ENCODE results near the gene NAPG. TPM values are rescaled to one million over a fixed set of nuclear protein-coding genes. Genes with fewer than 3 reads are reported as not detected.

NAPG gene
- total RNA-seq, 1 experiment from 2014 or later, result 50.4 TPM

DNA sequence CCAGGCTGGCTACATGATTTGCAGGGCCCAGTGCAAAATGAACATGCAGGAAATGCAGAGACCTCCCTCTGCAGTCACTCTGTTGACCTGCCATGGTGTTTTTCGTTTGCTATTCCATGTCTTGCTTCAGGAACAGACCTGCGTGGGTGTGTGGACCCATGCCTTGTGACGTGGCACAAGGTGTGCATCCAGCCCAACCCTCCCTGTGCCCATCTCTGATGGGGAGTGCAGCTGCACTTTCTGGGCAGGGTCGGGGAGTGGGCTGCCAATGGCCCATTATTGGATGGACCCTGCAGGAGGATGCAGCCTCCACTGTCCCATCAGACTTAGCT, 33.1 kb downstream of the NAPG start:
- Histone ChIP-seq H3K36me3 (ENCODE audit: insufficient read depth, low read length) (peaks cover 5% of the 10 kb centered on the region; the same call in 1 of the 2 replicates), H3K4me1 (ENCODE audit: low read length) (peaks cover 20% of the 10 kb centered on the region), H3K9me2 (replicated peaks; ENCODE audit: insufficient read depth, low read length) (no peaks in the 10 kb centered on the region), H3K9me3 (ENCODE audit: low read length) (no peaks in the 10 kb centered on the region), H3K4me2 (ENCODE audit: low read depth, low read length, poor library complexity, severe bottlenecking) (no peak overlapping the region), H4K20me1 (ENCODE audit: insufficient read depth, low read depth, low read length) (no peaks in the 10 kb centered on the region), H3K9ac (ENCODE audit: low read length) (no peak overlapping the region), H2AFZ (ENCODE audit: low read length) (no peak overlapping the region), H3K4me3 (ENCODE audit: low read length) (no peak overlapping the region), H3K79me2 (ENCODE audit: low read length) (no peaks in the 10 kb centered on the region), H3K27me3 (ENCODE audit: low read length) (no peaks in the 10 kb centered on the region), H3K27ac (ENCODE audit: low read length) (0 out of 2 replicates have a peak overlapping the region, but pooled peaks have one; percentile 55)
- no peak for DNase-seq

DNA sequence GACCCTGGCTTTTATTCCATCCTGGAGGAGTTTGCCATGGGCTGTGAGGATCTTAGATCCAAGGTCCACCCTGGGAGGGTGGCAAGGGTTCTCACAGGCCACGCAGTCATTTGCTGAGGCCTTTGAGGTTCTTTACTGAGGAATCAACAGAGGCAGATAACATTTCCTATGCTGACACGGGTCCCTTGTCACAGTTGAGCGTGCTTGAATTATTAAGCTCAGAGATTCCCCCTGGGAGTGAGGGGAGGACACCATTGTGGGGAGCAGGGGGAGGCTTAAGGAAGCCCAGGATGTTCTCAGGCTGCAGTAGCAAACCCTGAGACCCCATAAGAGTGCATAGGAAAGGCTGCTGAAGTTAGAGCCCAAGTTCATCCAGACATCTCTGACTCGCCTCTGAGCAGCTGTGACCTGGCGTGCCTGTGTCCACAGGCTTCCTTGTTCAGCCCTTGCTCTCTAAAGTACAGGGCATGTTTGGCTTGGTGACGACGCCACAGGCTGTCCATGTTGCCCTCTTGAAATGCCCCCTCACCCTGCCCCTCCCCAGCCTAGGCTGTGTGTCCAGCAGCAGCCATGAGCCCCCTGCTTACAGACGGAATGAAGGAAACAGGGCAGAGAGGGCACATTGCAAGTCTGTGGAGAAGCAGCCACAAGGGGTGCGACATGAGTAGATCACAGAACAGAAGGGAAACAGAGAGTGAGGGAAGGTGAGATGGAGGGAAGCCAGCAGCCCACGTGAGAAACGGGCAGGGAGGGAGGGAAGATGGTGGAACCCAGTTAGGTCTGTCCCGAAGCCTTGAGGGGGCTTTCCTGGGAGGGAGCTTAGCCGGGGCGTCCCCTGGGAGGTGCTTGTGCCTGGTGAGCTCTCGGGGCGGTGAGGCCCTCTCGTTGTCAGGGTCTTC, 34.0 kb downstream of the NAPG start:
- H4K20me1 ChIP-seq (ENCODE audit: insufficient read depth, low read depth, low read length), result no peaks in the 10 kb centered on the region
- H3K9ac ChIP-seq (ENCODE audit: low read length), result peak overlapping the region; percentile 42
- no peaks in the 10 kb centered on the region for H3K9me2 ChIP-seq (replicated peaks; ENCODE audit: insufficient read depth, low read length)
- H3K4me2 ChIP-seq (ENCODE audit: low read depth, low read length, poor library complexity, severe bottlenecking), result peak overlapping the region; percentile 59
- H3K4me3 ChIP-seq (ENCODE audit: low read length), result peak overlapping the region; percentile 36; the same call in 1 of the 2 replicates
- no peak overlapping the region for H2AFZ ChIP-seq (ENCODE audit: low read length)
- H3K27me3 ChIP-seq (ENCODE audit: low read length), result no peaks in the 10 kb centered on the region
- H3K27ac ChIP-seq (ENCODE audit: low read length), result peak overlapping the region; percentile 55
- no peaks in the 10 kb centered on the region; the same call in 1 of the 2 replicates for H3K36me3 ChIP-seq (ENCODE audit: insufficient read depth, low read length)
- H3K9me3 ChIP-seq (ENCODE audit: low read length), result no peaks in the 10 kb centered on the region
- peaks cover 20% of the 10 kb centered on the region for H3K4me1 ChIP-seq (ENCODE audit: low read length)
- H3K79me2 ChIP-seq (ENCODE audit: low read length), result no peaks in the 10 kb centered on the region
- peak; percentile 56 for DNase-seq

DNA sequence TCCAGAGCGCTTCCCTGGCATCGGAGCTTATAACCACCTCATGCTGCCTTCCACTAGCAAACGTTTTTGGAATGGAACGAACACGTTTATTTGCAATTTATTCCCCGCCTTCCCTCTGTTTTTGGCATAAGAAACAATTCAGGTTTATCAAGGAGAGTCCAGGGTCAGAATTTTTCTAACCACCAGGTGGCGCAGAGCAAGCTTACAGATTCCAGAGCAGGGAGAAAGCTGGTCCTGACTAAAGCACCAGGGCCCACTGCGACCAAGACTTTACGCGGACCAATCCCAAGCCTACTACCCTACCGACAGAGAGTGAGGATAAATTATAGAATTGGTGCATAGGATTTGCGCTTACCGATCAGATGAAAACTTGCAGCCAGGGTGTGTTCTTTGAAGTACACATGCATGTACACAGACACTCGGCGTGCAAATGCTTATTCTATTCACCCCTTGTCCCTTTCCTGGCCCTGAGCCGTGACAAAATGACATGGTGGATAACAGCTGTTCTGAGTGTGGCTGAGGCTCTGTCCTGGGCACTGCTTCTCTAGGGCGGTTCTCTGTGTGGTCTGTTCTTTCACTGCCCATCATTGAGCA, 34.7 kb downstream of the NAPG start:
- H3K9me2 ChIP-seq (replicated peaks; ENCODE audit: insufficient read depth, low read length), result no peaks in the 10 kb centered on the region
- DNase-seq, result peak; percentile 88
- no peaks in the 10 kb centered on the region; the same call in 1 of the 2 replicates for H3K36me3 ChIP-seq (ENCODE audit: insufficient read depth, low read length)
- H3K79me2 ChIP-seq (ENCODE audit: low read length), result no peaks in the 10 kb centered on the region
- H4K20me1 ChIP-seq (ENCODE audit: insufficient read depth, low read depth, low read length), result no peaks in the 10 kb centered on the region
- H3K4me3 ChIP-seq (ENCODE audit: low read length), result peak overlapping the region; percentile 36; the same call in 1 of the 2 replicates
- peak overlapping the region; percentile 59 for H3K4me2 ChIP-seq (ENCODE audit: low read depth, low read length, poor library complexity, severe bottlenecking)
- H3K9ac ChIP-seq (ENCODE audit: low read length), result peak overlapping the region; percentile 42
- H3K27ac ChIP-seq (ENCODE audit: low read length), result no peak overlapping the region
- H3K4me1 ChIP-seq (ENCODE audit: low read length), result peaks cover 20% of the 10 kb centered on the region
- H2AFZ ChIP-seq (ENCODE audit: low read length), result no peak overlapping the region
- no peaks in the 10 kb centered on the region for H3K9me3 ChIP-seq (ENCODE audit: low read length)
- H3K27me3 ChIP-seq (ENCODE audit: low read length), result no peaks in the 10 kb centered on the region

DNA sequence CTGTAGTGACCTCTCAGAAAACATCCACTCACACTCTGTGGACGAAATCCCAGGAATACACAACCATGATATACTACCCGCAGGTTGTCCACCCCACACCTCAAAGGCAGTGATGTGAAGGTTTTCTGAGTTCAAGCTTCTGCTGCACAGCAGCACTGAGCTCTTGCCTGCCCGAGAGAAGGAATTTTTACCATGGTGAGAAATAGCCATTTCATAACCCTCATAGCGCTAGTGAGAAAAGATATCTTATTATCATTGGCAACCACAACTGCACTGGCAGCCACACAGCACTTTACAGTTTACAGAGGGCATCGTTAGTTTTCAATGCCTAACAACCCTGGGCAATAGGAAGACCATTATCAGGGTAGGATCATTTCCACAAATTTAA, 36.9 kb downstream of the NAPG start:
- Histone ChIP-seq H3K36me3 (ENCODE audit: insufficient read depth, low read length) (no peaks in the 10 kb centered on the region), H3K4me1 (ENCODE audit: low read length) (peaks cover 20% of the 10 kb centered on the region), H3K9ac (ENCODE audit: low read length) (no peak overlapping the region), H2AFZ (ENCODE audit: low read length) (no peak overlapping the region), H3K27me3 (ENCODE audit: low read length) (no peaks in the 10 kb centered on the region), H3K9me3 (ENCODE audit: low read length) (no peaks in the 10 kb centered on the region), H3K79me2 (ENCODE audit: low read length) (no peaks in the 10 kb centered on the region), H4K20me1 (ENCODE audit: insufficient read depth, low read depth, low read length) (no peaks in the 10 kb centered on the region), H3K4me3 (ENCODE audit: low read length) (no peak overlapping the region), H3K27ac (ENCODE audit: low read length) (no peak overlapping the region), H3K4me2 (ENCODE audit: low read depth, low read length, poor library complexity, severe bottlenecking) (no peak overlapping the region), H3K9me2 (replicated peaks; ENCODE audit: insufficient read depth, low read length) (no peaks in the 10 kb centered on the region)
- no peak for DNase-seq

DNA sequence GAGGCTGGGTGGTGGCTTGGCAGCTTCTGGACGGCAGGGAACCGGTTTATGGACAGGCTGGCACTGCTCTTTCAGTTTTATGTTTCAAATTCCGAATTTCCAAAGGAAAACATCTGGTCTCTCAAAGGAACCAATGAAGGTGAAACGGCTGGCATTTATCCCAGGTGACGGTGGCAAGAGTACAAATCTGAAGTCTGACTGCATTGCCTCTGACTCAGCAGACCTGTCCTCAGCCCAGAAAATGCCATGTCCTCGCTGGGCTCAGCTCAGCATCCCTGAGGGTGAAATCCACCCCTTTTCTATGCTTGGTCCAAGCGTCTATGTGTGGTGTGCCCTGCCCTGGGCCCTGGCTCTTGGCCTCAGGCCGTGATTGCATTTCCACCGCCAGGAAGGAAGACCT, 38.1 kb downstream of the NAPG start:
- no peak overlapping the region for H3K4me3 ChIP-seq (ENCODE audit: low read length)
- DNase-seq, result no peak

DNA sequence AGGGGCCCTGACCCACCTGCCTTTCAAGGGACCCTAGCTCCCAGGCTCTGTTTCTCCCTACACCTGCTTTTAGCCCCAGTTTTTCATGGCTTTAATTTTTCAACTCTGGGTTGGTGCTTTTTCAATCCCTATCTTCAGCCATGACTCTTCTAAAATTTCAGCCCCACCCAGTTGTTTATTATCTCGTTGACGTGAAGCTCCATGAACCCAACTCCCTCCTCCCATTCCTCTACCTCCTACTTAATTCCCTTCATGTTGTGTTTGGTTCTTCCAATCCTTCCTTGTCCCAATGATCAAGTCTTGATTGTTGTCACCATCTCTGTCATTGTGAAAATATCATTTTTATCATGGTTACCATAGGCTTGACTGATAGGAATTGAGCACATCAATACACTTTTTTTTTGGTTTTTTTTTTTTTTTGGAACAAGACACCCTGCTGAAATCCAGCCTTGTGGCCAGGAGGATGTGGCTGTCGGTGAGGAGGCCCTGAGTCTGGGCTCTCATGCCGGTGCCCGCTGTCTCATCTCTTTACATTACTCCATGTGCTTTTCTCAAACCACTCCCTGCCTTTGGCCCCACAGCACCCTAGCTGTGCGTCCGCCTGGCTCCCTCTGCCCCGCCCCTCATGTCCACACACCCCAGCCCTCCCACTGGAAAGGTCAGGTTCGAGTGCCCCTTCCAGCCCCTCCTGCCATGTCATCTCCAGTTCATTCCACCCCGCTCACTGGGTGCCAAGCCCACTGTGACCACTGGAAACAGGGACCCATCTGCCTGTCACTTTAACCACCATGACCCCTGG, 39.3 kb downstream of the NAPG start:
- Histone ChIP-seq H3K27ac (ENCODE audit: low read length) (no peak overlapping the region), H2AFZ (ENCODE audit: low read length) (no peak overlapping the region), H3K27me3 (ENCODE audit: low read length) (no peaks in the 10 kb centered on the region), H3K4me3 (ENCODE audit: low read length) (no peak overlapping the region), H3K4me2 (ENCODE audit: low read depth, low read length, poor library complexity, severe bottlenecking) (no peak overlapping the region), H3K9me3 (ENCODE audit: low read length) (no peaks in the 10 kb centered on the region), H4K20me1 (ENCODE audit: insufficient read depth, low read depth, low read length) (no peaks in the 10 kb centered on the region), H3K4me1 (ENCODE audit: low read length) (peaks cover 2% of the 10 kb centered on the region), H3K36me3 (ENCODE audit: insufficient read depth, low read length) (no peaks in the 10 kb centered on the region), H3K79me2 (ENCODE audit: low read length) (no peaks in the 10 kb centered on the region), H3K9ac (ENCODE audit: low read length) (no peak overlapping the region), H3K9me2 (replicated peaks; ENCODE audit: insufficient read depth, low read length) (no peaks in the 10 kb centered on the region)
- no peak for DNase-seq

More for the DNA sequence above, 38.1 kb downstream of the NAPG start:
- H3K4me1 ChIP-seq (ENCODE audit: low read length), result peaks cover 15% of the 10 kb centered on the region
- H4K20me1 ChIP-seq (ENCODE audit: insufficient read depth, low read depth, low read length), result no peaks in the 10 kb centered on the region
- no peak overlapping the region for H3K9ac ChIP-seq (ENCODE audit: low read length)
- H3K27ac ChIP-seq (ENCODE audit: low read length), result no peak overlapping the region
- H3K36me3 ChIP-seq (ENCODE audit: insufficient read depth, low read length), result no peaks in the 10 kb centered on the region
- no peaks in the 10 kb centered on the region for H3K9me3 ChIP-seq (ENCODE audit: low read length)
- H3K9me2 ChIP-seq (replicated peaks; ENCODE audit: insufficient read depth, low read length), result no peaks in the 10 kb centered on the region
- H2AFZ ChIP-seq (ENCODE audit: low read length), result no peak overlapping the region
- no peaks in the 10 kb centered on the region for H3K27me3 ChIP-seq (ENCODE audit: low read length)
- H3K79me2 ChIP-seq (ENCODE audit: low read length), result no peaks in the 10 kb centered on the region
- H3K4me2 ChIP-seq (ENCODE audit: low read depth, low read length, poor library complexity, severe bottlenecking), result no peak overlapping the region

DNA sequence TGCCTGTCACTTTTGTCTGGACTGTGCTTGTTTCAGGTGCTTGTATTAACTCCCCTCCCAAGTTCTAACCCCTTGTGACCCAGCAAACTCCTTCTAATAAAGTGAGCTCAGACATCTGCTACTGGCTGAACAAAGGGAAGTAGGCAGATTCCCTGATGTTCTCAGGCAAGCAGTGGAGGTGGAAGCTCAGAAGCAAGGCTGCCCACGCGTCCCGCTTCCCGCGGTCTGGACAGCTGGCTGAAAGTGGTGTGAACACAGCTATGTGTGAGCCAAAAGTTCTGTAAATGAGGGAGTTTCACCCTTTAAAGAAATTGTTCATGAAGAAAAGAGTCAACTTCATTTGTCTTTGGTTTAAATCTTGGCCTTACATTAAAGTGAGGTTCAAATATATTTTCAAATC, 40.0 kb downstream of the NAPG start:
- Histone ChIP-seq H3K9me2 (replicated peaks; ENCODE audit: insufficient read depth, low read length) (no peaks in the 10 kb centered on the region), H3K79me2 (ENCODE audit: low read length) (no peaks in the 10 kb centered on the region), H3K4me1 (ENCODE audit: low read length) (no peaks in the 10 kb centered on the region), H3K27ac (ENCODE audit: low read length) (no peak overlapping the region), H2AFZ (ENCODE audit: low read length) (no peak overlapping the region), H3K9me3 (ENCODE audit: low read length) (no peaks in the 10 kb centered on the region), H3K4me3 (ENCODE audit: low read length) (no peak overlapping the region), H3K27me3 (ENCODE audit: low read length) (no peaks in the 10 kb centered on the region), H3K9ac (ENCODE audit: low read length) (no peak overlapping the region), H4K20me1 (ENCODE audit: insufficient read depth, low read depth, low read length) (no peaks in the 10 kb centered on the region), H3K4me2 (ENCODE audit: low read depth, low read length, poor library complexity, severe bottlenecking) (no peak overlapping the region), H3K36me3 (ENCODE audit: insufficient read depth, low read length) (no peaks in the 10 kb centered on the region)
- DNase-seq, result no peak

DNA sequence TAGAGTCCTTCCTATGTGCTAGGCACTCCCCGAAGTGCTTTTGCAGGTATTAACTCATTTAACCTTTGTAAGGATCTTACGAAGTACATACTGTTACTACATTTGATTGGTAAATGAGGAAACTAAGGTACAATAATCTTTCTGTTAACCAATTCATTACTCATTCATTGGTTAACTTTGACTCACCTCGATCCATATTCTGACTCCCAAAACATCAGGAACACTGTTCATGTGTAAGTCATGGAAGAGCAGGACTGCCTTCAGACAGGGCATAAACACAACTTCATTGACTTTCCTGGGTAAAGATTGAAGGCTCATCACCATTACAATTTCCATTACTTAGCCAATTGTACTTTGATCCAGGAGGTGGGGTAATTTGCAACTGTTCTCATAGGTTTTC, 40.6 kb downstream of the NAPG start:
- no peak overlapping the region for H3K27ac ChIP-seq (ENCODE audit: low read length)
- no peak overlapping the region for H3K4me2 ChIP-seq (ENCODE audit: low read depth, low read length, poor library complexity, severe bottlenecking)
- H3K4me1 ChIP-seq (ENCODE audit: low read length), result no peaks in the 10 kb centered on the region
- no peaks in the 10 kb centered on the region for H3K27me3 ChIP-seq (ENCODE audit: low read length)
- H3K4me3 ChIP-seq (ENCODE audit: low read length), result no peak overlapping the region
- H4K20me1 ChIP-seq (ENCODE audit: insufficient read depth, low read depth, low read length), result no peaks in the 10 kb centered on the region
- H3K9ac ChIP-seq (ENCODE audit: low read length), result no peak overlapping the region
- H3K36me3 ChIP-seq (ENCODE audit: insufficient read depth, low read length), result no peaks in the 10 kb centered on the region
- H3K79me2 ChIP-seq (ENCODE audit: low read length), result no peaks in the 10 kb centered on the region
- DNase-seq, result no peak
- no peak overlapping the region for H2AFZ ChIP-seq (ENCODE audit: low read length)
- H3K9me3 ChIP-seq (ENCODE audit: low read length), result no peaks in the 10 kb centered on the region
- no peaks in the 10 kb centered on the region for H3K9me2 ChIP-seq (replicated peaks; ENCODE audit: insufficient read depth, low read length)

Measured in Karpas-422 (cell line).